SH-SY5Y (cell line): ENCODE data around the gene TMEM143.

Experiments
- GATA2 ChIP-seq: IDR thresholded peaks from 2 replicates; pipeline ENCODE4 v1.6.1; 2011; ENCODE audit warnings: mild to moderate bottlenecking, low read depth, low read length
- GATA3 ChIP-seq: IDR thresholded peaks from 2 replicates; pipeline ENCODE4 v1.6.1; 2011; ENCODE audit warnings: low read depth, mild to moderate bottlenecking, low read length, moderate library complexity

DNA sequence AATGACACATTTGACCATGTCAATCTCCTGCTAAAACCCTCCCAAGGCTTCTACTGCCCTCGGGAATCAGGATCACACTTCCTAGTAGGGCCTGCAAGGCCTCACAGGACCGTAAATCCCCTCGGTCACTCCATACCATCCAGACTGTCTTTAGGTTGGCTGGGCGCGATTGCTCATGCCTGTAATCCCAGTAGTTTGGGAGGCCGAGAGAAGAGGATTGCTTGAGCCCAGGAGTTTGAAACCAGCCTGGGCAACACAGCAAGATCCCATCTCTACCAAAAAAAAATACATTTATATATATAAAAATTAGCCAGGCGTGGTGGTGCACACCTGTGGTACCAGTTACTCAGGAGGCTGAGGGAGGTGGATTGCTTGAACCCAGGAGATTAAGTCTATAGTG, 15.0 kb downstream of the TMEM143 start:
- TF ChIP-seq GATA2 (no peak), GATA3 (no peak)
